NOMO-1 (cell line): ENCODE results near the gene GIT1.
"Not testable (repeated sequence)": the region's sequence is repeated elsewhere in the genome, so short reads cannot be mapped to it uniquely, and the experiment has no call there.

Source experiments
- DNase-seq, 2 experiments: peaks; one replicate each; lab custom pipeline; 2025; ENCODE audit not compliant: unreplicated experiment in 2 of 2; lab: John Stamatoyannopoulos, UW

GIT1 gene

GRCh38 chr17:29568331-29569244 lies 20.9 kb downstream of the GIT1 start, which contains the start of gene TP53I13:
TP53I13 (plus strand) TSS chr17:29568701; CDS start chr17:29568759, 58 bp downstream.
- DNase-seq, result peak; percentile 80 to 90

DNA sequence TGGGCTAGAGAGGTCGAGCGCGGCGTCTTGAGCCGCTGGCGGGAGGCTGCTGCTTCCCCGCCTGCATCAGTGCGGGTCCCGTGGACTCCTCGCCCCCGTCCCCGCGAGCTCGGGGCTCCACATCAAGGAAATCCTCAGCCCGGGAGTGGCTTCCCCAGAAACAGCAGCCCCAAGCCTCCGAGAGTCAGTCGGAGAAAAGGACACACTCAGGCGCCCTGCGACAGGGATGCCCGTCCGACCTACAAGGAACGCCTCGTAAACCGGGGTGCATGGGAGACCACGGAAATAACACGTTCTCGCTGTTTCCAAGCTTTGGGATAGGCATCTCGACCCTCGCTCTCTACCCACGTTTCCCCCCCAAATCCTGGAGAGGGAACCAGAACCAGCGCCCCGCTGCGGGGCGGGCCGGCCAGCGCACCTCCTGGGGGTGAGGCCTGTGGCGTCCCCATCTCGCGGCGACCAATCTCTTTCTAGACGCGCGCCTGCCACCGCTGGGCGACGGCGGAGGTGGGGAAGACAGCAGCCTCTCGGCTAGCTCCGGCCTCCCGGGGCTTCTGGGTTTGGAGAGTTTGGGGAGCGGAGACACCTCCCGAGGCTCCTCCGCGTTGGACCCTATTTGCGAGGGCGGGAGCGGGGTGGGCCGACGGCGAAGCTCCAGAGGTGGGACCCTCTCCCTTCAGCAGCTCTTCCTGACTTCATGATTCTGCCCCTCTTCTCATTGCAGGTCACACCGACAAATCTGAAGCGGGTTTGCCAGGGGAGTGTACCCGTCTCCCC lies 21.7 kb downstream of the GIT1 start:
- peak; percentile 64 to 80 for DNase-seq

DNA sequence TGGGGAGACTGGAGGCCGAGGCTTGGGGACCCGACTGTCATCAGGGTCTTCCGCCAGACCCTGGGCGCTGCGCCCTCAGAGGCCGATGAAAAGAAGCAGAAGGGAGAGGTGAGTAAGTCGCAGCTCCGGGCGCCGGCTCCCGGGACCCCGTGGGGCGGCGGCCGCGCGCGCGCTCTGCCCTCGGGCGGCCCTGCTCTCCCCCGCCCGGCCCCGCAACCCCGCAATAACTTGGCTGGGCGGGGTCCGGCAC lies 22.2 kb downstream of the GIT1 start:
- no peak for DNase-seq

DNA sequence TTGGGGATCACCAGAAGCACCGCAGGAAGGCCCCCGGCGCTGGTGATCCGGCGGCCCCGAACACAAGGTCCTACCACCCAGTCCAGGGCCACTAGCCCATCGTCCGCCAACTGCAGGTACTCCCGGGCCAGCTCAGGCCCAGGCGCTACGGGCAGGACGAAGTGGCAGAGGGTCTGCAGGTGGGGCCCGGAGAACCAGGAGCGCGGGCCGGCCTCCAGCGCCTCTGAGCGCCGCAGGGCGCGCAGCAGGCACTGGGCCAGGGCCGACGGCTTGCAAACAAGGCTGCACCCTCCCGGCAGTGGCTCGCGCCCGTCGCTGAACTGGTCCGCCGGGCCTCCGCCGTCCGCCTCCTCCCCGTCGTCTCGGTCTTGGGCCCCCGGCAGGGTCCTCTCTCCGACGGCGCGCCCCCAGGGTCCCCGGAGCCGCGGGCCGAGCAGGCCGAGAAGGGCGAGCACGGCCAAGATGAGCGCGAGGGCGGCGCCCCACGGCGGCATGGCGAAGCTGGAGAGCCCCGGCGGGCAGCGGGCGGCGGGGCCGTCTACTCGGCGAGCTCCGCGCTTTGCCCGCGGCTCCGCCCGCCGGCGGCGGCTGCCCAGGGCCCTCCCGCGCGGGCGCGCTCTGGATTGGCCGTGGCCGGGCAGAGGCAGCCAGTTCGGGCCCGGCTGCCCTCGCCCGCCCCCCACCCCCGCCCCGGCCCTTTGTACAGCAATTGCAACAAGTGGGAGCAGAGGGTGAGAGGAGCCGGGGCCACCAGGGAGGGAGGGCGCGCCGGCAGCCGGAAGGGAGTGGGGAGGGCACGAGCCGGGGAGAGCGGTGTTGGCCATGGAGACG lies 22.8 kb downstream of the GIT1 start, which contains the start of gene ABHD15:
ABHD15 (minus strand) TSS at position 565 of the 831 bp plus-strand sequence; CDS start at position 494, 71 bp downstream.
- peak; percentile 64 to 80 for DNase-seq

DNA sequence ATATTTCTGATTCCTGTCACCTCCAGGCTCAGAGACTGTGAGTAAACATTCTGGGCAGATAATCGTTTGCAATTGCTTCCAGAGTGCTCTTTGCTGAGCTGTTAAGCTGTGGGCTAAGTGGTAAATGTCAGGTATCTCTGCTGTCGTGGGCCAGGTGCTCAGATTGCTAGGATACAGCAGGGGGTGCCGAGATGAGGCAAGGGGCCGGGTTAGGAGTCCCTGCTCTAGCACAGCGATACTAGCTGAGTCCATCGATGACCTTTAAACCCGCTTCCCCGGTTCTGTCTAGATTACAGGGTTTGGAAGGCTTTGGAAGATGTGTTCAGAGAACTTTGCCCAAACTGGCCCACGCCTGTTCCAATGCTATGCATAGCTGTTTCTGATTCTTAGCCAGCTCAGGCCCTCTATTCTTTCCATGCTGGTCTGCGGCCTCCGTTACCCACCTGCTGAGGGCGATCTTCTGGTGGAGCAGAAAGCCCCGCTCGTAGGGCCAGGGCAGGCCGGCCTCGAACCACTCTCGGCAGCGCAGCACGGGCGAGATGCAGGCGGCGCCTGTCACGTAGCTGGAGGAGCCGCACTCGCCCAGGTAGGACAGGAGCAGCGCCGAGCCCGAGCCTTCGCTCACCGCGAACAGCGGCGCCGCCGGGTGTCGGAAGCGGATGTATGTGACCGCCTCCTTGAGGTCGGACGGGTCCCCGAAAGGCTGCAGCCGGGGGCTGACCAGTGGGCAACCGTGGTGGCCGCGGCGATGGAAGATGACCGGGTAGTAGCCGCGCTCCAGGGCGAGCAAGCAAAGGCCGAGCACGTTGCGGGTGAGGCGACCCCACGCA lies 23.6 kb downstream of the GIT1 start:
- peak; percentile 39 to 47 for DNase-seq

GRCh38 chr17:29563816-29564215 lies 25.6 kb downstream of the GIT1 start:
- no peak for DNase-seq

GRCh38 chr17:29562615-29563014 lies 26.8 kb downstream of the GIT1 start:
- no peak for DNase-seq

DNA sequence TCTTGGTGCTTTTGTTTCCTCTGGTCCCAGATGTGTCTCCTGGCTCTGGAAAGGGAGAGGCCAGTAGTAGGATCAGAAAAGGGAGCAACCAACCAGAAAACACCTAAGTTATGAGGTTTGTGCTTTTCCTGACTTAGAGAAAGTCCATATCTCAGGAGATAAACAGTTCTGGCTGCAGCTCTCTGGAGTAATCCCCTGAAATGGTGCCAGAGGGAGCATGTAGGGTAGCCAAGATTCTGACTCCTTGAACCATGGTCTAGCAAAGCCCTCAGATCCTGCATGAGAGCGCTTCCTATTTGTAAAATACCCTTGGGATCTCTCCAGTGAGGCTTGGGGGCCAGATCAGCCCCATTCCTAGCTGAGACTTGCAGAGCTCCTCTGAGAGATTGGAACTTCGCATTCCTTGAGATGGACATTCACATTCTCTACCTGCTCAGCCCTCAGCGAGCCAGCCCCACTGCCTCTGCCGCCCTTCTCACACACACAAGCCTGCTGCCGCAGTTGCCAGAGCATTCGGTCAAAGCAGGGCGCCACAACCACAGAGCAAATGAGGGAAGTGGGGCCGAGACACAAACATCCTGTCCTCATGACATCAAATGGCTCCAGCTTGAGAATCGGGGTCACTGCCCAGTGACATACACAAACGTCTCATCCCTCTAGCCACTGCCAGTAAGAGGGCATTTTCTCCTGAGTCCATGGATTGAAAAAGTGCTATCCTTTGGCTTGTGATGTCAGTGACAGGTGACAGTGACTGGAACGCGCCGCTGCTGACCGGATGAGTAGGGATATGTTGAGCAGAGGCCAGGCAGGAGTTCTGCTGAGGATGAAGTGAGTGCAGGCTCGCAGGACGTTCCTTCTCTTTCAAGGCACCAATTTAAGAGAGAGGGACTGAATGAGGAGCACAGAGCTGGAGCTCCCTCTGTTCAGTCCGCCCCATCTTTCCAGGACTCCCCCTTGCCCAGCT lies 27.6 kb downstream of the GIT1 start:
- DNase-seq, result peak; percentile 5

DNA sequence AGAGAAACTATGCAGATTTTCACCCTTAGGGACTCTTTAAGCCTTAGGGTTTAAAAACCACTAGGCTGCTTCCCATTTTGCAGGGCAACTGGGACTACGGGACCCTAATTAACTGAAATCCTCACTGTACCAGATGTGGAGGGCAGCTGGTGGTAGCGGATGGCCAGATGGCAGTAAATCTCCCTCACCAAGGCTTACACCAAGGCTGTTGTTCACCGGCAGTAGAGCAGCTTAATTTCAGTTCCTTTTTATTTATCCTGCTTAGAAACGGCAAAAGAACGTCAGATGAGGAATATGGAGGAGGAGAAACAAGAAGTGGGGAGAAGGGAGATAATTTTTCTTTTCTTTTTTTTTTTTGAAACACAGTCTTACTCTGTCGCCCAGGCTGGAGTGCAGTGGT lies 29.1 kb downstream of the GIT1 start:
- peak; percentile 83 to 91 for DNase-seq

DNA sequence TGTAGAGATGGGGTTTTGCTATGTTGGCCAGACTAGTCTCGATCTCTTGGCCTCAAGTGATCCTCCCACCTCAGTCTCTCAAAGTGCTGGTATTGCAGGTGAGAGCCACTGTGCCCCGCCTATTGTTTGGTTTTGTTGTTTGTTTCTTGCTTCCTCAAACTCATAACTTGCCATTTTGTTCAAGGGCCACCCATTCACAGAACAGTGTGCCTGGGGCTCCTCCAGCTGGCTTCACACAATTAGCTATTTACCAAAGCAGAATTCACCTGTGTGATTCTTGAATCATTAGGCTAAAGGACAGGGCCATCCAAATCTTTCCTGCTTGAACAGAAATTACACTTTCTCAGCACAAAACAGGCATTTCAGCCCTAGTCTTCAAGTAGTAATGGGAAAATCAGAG lies 29.8 kb downstream of the GIT1 start:
- no peak for DNase-seq

GRCh38 chr17:29558139-29558538 lies 31.3 kb downstream of the GIT1 start:
- DNase-seq, result not testable (repeated sequence)

- DNase-seq, result no peak
Measured at GRCh38 chr17:29557739-29558116, 31.7 kb downstream of the GIT1 start.

- DNase-seq, result no peak
Measured at GRCh38 chr17:29557085-29557738, 32.2 kb downstream of the GIT1 start.

DNA sequence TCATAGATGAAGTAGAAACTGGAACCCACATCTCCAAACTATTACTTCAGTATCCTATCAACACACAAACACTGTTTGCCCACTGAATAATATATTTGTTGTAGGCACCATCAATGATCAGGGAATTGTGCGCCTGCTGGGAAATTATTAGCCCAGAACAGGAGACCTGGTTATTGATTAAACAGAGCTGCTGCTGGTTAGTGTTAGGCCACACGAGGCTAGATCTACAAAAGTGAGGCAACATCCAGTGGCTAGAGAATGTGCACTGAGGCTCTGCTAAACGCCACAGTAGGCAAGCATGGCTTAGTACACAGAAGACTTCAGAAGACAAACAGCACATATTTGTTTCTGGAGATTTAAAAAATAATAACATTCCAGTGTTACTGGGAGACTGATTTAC lies 33.6 kb downstream of the GIT1 start:
- DNase-seq, result no peak

DNA sequence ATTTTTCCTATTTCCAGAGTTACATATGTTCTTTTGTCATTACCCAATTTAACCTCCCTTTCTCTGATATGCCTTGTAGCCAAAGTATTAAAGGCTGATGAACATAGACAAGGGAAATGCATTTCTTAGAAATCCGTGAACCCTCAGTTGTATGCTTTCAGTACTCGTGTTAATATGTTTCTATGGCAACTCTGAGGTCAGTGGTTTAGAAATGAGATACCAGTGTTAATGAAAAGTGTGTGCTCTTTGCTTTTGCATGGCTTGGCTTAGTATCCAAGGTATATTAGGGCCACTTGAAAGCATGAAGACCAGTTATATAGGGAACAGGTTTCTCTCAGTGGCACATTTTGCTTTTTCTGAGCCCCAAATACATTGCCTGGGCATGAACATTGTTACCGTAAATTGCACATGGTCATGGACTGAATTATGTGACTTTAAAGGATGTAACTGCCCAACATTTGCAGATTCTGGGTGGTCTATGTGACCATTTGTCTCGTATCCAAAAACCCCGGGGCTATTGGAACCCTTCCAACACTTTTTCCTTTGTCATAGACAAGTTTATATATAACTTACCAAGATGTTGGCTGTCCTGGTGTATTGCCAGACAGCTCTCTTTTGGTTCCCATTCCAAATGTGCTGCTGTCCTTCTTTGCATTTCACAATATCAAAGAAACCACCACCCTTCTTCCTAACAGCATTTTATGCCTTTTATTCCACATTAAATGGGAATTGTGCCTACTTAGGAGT lies 40.1 kb downstream of the GIT1 start:
- no peak for DNase-seq

DNA sequence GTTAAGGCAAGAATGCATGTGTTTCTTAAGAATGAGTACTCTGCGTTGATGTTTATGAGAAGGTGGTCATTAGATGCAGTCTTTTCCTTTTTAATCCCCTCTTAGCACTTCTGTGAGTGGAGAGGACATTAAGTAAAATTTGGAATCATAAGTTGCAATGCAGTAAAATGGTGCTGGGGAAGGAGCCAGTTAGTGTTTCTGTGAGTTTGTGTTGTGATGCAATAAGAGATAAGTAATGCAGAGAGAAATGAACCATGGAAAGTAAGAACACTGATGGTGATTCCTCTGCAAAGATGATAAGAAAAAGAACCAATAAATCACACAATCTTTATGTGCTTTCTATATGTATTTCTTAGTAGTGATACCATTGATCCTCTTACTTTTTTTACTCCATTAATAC lies 42.6 kb downstream of the GIT1 start:
- no peak for DNase-seq

- no peak for DNase-seq
Measured at GRCh38 chr17:29546085-29546484, 43.4 kb downstream of the GIT1 start.

GRCh38 chr17:29544066-29544465 lies 45.4 kb downstream of the GIT1 start:
- no peak for DNase-seq
